HEK293 (cell line): ENCODE data around the gene CACNA2D3.

Experiments used
- CTCF ChIA-PET: fragments of 350-600 bp; formaldehyde crosslinking; extraction: SDS; loops from one replicate; lab custom pipeline; 2021; ENCODE audit warnings: antibody characterized with exemption; lab: Yijun Ruan, JAX
- POLR2A ChIA-PET: fragments of 300-600 bp; formaldehyde crosslinking; extraction: SDS; loops from one replicate; lab custom pipeline; 2020; ENCODE audit warnings: antibody characterized with exemption, inconsistent platforms; lab: Yijun Ruan, JAX
- H3K27ac ChIP-seq: fragments of 200-500 bp; sonication (Bioruptor generic); 2 replicates; pipeline ENCODE4 v1.5.1; 2014; ENCODE audit warnings: low read depth, low read length, control low read depth, inconsistent platforms; ENCODE audit errors: extremely low read depth
- H3K36me3 ChIP-seq, 2 experiments: fragments of 200-500 bp in 1 of 2; sonication (Bioruptor generic) in 1 of 2; 1 replicate in 1 of 2; 2 replicates in 1 of 2; pipeline ENCODE4 v1.5.1; 2014 to 2017; ENCODE audit warnings: inconsistent platforms in 2 of 2, low read length in 2 of 2; ENCODE audit not compliant: control insufficient read depth in 2 of 2, insufficient read depth in 1 of 2
- H3K4me1 ChIP-seq: fragments of 200-500 bp; sonication (Bioruptor generic); 2 replicates; pipeline ENCODE4 v1.5.1; 2014; ENCODE audit warnings: mild to moderate bottlenecking, low read length, inconsistent platforms; ENCODE audit not compliant: control insufficient read depth, insufficient read depth
- H3K4me3 ChIP-seq: 2 replicates; pipeline ENCODE4 v1.5.1; 2011; ENCODE audit warnings: low read depth, mild to moderate bottlenecking, control low read depth, low read length, moderate library complexity
- H3K9me3 ChIP-seq: fragments of 200-500 bp; sonication (Bioruptor generic); 2 replicates; pipeline ENCODE4 v1.5.1; 2014; ENCODE audit warnings: low read depth, low read length, inconsistent platforms; ENCODE audit not compliant: control insufficient read depth, insufficient read depth
- HOXD13 ChIP-seq: sonication (generic); formaldehyde crosslinking; IDR thresholded peaks from 2 replicates; pipeline ENCODE4 v1.8.0; 2022; ENCODE audit warnings: missing genetic modification reagents, borderline replicate concordance
- SP3 ChIP-seq: fragments of 450-650 bp; formaldehyde crosslinking; IDR thresholded peaks from 2 replicates; pipeline ENCODE4 v1.5.1; 2016; ENCODE audit warnings: missing biosample characterization, missing genetic modification characterization
- ZBTB20 ChIP-seq: fragments of 450-650 bp; formaldehyde crosslinking; IDR thresholded peaks from 2 replicates; pipeline ENCODE4 v1.5.1; 2016; ENCODE audit warnings: missing biosample characterization, missing genetic modification characterization
- ZNF112 ChIP-seq: fragments of 450-650 bp; formaldehyde crosslinking; IDR thresholded peaks from 2 replicates; pipeline ENCODE4 v1.5.0; 2017; ENCODE audit warnings: missing biosample characterization, missing genetic modification characterization
- ZNF121 ChIP-seq: fragments of 450-650 bp; formaldehyde crosslinking; IDR thresholded peaks from 2 replicates; pipeline ENCODE4 v1.5.1; 2016; ENCODE audit warnings: missing biosample characterization, missing genetic modification characterization
- ZNF132 ChIP-seq: fragments of 450-650 bp; formaldehyde crosslinking; IDR thresholded peaks from 2 replicates; pipeline ENCODE4 v1.5.1; 2017; ENCODE audit warnings: missing biosample characterization, missing genetic modification characterization, borderline replicate concordance
- ZNF140 ChIP-seq: fragments of 450-650 bp; formaldehyde crosslinking; IDR thresholded peaks from 2 replicates; pipeline ENCODE4 v1.5.1; 2016; ENCODE audit warnings: missing biosample characterization, missing genetic modification characterization
- ZNF184 ChIP-seq: fragments of 450-650 bp; IDR thresholded peaks from 2 replicates; pipeline ENCODE4 v1.5.1; 2018; ENCODE audit warnings: missing biosample characterization, mild to moderate bottlenecking, missing genetic modification characterization
- ZNF19 ChIP-seq: fragments of 450-650 bp; formaldehyde crosslinking; IDR thresholded peaks from 2 replicates; pipeline ENCODE4; 2016; ENCODE audit warnings: missing biosample characterization, missing genetic modification characterization, low read depth
- ZNF311 ChIP-seq: fragments of 450-650 bp; formaldehyde crosslinking; IDR thresholded peaks from 2 replicates; pipeline ENCODE4 v1.5.1; 2017; ENCODE audit warnings: missing biosample characterization, missing genetic modification characterization, borderline replicate concordance
- ZNF366 ChIP-seq: fragments of 450-650 bp; formaldehyde crosslinking; conservative IDR thresholded peaks from 2 replicates; pipeline ENCODE4 v1.5.1; 2016; ENCODE audit warnings: missing biosample characterization, missing genetic modification characterization
- ZNF610 ChIP-seq: fragments of 450-650 bp; formaldehyde crosslinking; IDR thresholded peaks from 2 replicates; pipeline ENCODE4 v1.5.1; 2016; ENCODE audit warnings: missing biosample characterization, missing genetic modification characterization, borderline replicate concordance
- ZNF768 ChIP-seq: fragments of 450-650 bp; formaldehyde crosslinking; IDR thresholded peaks from 2 replicates; pipeline ENCODE4 v1.5.1; 2018; ENCODE audit warnings: missing biosample characterization, mild to moderate bottlenecking, missing genetic modification characterization
- ZSCAN16 ChIP-seq: fragments of 450-650 bp; formaldehyde crosslinking; IDR thresholded peaks from 2 replicates; pipeline ENCODE4 v1.5.1; 2016; ENCODE audit warnings: missing biosample characterization, missing genetic modification characterization
- TF ChIP-seq, protein P1 (sequence below): fragments of 450-650 bp; formaldehyde crosslinking; IDR thresholded peaks from 2 replicates; pipeline ENCODE4 v1.5.1; 2016; ENCODE audit warnings: missing biosample characterization, missing genetic modification characterization
- TF ChIP-seq, protein P2 (sequence below): fragments of 450-650 bp; formaldehyde crosslinking; conservative IDR thresholded peaks from 2 replicates; pipeline ENCODE4 v1.5.1; 2016; ENCODE audit warnings: low read depth, missing biosample characterization, missing genetic modification characterization
- TF ChIP-seq, protein P3 (sequence below): sonication (generic); formaldehyde crosslinking; IDR thresholded peaks from 2 replicates; pipeline ENCODE4 v1.8.1; 2022; ENCODE audit warnings: mild to moderate bottlenecking, moderate library complexity, missing genetic modification reagents
- TF ChIP-seq, protein P4 (sequence below): fragments of 450-650 bp; formaldehyde crosslinking; IDR thresholded peaks from 2 replicates; pipeline ENCODE4 v1.5.1; 2016; ENCODE audit warnings: missing biosample characterization, missing genetic modification characterization
- TF ChIP-seq, protein P5 (sequence below): fragments of 450-650 bp; formaldehyde crosslinking; IDR thresholded peaks from 2 replicates; pipeline ENCODE4 v1.5.1; 2016; ENCODE audit warnings: missing biosample characterization, missing genetic modification characterization, borderline replicate concordance
- TF ChIP-seq, protein P6 (sequence below): fragments of 450-650 bp; formaldehyde crosslinking; IDR thresholded peaks from 2 replicates; pipeline ENCODE4; 2016; ENCODE audit warnings: missing biosample characterization, missing genetic modification characterization

CACNA2D3 gene

DNA sequence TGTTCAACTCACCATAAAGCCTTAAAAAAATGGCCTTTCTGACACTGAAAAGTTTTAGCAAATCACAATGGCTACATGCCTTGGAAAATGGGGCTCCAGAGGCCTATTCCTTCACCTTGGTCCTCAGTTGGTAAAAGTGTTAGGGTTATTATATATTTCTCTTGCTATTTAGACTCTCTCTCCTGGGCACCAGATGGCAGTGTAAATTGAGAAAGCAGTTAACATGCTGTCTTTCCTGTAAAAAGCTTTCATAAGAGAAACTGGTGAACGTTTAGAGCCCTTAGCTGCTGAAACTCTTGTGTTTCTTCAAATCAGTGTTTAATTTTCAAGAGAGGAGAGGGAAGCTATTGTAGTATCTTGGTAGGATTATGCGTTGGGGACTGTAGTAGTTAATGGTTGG is 715.6 kb downstream of the CACNA2D3 start (continued):
- TF ChIP-seq, protein P1, sequence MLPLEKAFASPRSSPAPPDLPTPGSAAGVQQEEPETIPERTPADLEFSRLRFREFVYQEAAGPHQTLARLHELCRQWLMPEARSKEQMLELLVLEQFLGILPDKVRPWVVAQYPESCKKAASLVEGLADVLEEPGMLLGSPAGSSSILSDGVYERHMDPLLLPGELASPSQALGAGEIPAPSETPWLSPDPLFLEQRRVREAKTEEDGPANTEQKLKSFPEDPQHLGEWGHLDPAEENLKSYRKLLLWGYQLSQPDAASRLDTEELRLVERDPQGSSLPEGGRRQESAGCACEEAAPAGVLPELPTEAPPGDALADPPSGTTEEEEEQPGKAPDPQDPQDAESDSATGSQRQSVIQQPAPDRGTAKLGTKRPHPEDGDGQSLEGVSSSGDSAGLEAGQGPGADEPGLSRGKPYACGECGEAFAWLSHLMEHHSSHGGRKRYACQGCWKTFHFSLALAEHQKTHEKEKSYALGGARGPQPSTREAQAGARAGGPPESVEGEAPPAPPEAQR (tag by site-specific recombination): no peak
- TF ChIP-seq ZBTB20 (tag by site-specific recombination) (no peak), ZNF184 (no peak), ZNF610 (no peak), ZSCAN16 (tag by site-specific recombination) (no peak)
- TF ChIP-seq, protein P2, sequence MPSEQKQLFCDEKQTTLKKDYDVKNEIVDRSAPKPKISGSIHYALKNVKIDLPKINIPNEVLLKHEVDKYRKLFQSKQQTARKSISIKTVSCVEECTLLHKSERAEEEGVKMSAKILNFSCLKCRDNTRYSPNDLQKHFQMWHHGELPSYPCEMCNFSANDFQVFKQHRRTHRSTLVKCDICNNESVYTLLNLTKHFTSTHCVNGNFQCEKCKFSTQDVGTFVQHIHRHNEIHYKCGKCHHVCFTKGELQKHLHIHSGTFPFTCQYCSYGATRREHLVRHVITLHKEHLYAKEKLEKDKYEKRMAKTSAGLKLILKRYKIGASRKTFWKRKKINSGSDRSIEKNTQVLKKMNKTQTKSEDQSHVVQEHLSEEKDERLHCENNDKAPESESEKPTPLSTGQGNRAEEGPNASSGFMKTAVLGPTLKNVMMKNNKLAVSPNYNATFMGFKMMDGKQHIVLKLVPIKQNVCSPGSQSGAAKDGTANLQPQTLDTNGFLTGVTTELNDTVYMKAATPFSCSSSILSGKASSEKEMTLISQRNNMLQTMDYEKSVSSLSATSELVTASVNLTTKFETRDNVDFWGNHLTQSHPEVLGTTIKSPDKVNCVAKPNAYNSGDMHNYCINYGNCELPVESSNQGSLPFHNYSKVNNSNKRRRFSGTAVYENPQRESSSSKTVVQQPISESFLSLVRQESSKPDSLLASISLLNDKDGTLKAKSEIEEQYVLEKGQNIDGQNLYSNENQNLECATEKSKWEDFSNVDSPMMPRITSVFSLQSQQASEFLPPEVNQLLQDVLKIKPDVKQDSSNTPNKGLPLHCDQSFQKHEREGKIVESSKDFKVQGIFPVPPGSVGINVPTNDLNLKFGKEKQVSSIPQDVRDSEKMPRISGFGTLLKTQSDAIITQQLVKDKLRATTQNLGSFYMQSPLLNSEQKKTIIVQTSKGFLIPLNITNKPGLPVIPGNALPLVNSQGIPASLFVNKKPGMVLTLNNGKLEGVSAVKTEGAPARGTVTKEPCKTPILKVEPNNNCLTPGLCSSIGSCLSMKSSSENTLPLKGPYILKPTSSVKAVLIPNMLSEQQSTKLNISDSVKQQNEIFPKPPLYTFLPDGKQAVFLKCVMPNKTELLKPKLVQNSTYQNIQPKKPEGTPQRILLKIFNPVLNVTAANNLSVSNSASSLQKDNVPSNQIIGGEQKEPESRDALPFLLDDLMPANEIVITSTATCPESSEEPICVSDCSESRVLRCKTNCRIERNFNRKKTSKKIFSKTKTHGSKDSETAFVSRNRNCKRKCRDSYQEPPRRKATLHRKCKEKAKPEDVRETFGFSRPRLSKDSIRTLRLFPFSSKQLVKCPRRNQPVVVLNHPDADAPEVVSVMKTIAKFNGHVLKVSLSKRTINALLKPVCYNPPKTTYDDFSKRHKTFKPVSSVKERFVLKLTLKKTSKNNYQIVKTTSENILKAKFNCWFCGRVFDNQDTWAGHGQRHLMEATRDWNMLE (tag by site-specific recombination): no peak
- TF ChIP-seq, protein P3, sequence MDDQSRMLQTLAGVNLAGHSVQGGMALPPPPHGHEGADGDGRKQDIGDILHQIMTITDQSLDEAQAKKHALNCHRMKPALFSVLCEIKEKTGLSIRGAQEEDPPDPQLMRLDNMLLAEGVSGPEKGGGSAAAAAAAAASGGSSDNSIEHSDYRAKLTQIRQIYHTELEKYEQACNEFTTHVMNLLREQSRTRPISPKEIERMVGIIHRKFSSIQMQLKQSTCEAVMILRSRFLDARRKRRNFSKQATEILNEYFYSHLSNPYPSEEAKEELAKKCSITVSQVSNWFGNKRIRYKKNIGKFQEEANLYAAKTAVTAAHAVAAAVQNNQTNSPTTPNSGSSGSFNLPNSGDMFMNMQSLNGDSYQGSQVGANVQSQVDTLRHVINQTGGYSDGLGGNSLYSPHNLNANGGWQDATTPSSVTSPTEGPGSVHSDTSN: no peak
- TF ChIP-seq, all 188 proteins: peak for 0

DNA sequence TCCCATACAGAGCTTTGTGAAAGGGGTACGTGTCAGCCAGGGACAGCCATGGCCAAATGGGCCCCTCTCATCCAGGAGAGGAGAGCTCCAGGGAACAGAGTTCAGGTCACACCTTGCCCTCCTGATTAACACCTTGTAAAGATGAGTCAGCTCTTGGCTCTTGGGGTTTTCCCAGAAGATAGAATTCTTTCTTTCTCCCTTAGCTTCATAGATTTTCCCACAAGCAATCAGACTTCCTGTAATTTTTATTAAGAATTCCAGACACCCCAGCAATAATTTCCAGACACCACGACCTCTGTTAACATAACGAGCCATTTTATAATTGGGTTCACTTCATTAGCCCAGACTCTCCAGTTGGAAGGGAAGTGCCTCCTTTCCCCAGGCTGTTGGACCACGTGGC is 719.1 kb downstream of the CACNA2D3 start:
- Histone ChIP-seq H3K4me1 (no peaks in the 10 kb centered on the region), H3K36me3 (no peaks in the 10 kb centered on the region), H3K9me3 (no peaks in the 10 kb centered on the region), H3K27ac (no peak overlapping the region), H3K4me3 (no peak overlapping the region)
- ChIA-PET CTCF (interaction anchor here (1.2 kb wide), 1 partner anchor 11 kb away, joined by 3 read pairs; no protein-coding TSS in a partner anchor), POLR2A (no interaction called here)
- TF ChIP-seq HOXD13 (CRISPR knock-in tag) (no peak), ZNF132 (tag by site-specific recombination) (no peak), ZNF311 (no peak), ZSCAN16 (tag by site-specific recombination) (no peak), ZNF366 (no peak), ZNF140 (tag by site-specific recombination) (no peak), ZNF112 (no peak), SP3 (no peak), ZNF19 (tag by site-specific recombination) (no peak), ZNF768 (no peak), ZNF121 (no peak)
- TF ChIP-seq, protein P4, sequence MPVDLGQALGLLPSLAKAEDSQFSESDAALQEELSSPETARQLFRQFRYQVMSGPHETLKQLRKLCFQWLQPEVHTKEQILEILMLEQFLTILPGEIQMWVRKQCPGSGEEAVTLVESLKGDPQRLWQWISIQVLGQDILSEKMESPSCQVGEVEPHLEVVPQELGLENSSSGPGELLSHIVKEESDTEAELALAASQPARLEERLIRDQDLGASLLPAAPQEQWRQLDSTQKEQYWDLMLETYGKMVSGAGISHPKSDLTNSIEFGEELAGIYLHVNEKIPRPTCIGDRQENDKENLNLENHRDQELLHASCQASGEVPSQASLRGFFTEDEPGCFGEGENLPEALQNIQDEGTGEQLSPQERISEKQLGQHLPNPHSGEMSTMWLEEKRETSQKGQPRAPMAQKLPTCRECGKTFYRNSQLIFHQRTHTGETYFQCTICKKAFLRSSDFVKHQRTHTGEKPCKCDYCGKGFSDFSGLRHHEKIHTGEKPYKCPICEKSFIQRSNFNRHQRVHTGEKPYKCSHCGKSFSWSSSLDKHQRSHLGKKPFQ (tag by site-specific recombination): no peak
- TF ChIP-seq, protein P5, sequence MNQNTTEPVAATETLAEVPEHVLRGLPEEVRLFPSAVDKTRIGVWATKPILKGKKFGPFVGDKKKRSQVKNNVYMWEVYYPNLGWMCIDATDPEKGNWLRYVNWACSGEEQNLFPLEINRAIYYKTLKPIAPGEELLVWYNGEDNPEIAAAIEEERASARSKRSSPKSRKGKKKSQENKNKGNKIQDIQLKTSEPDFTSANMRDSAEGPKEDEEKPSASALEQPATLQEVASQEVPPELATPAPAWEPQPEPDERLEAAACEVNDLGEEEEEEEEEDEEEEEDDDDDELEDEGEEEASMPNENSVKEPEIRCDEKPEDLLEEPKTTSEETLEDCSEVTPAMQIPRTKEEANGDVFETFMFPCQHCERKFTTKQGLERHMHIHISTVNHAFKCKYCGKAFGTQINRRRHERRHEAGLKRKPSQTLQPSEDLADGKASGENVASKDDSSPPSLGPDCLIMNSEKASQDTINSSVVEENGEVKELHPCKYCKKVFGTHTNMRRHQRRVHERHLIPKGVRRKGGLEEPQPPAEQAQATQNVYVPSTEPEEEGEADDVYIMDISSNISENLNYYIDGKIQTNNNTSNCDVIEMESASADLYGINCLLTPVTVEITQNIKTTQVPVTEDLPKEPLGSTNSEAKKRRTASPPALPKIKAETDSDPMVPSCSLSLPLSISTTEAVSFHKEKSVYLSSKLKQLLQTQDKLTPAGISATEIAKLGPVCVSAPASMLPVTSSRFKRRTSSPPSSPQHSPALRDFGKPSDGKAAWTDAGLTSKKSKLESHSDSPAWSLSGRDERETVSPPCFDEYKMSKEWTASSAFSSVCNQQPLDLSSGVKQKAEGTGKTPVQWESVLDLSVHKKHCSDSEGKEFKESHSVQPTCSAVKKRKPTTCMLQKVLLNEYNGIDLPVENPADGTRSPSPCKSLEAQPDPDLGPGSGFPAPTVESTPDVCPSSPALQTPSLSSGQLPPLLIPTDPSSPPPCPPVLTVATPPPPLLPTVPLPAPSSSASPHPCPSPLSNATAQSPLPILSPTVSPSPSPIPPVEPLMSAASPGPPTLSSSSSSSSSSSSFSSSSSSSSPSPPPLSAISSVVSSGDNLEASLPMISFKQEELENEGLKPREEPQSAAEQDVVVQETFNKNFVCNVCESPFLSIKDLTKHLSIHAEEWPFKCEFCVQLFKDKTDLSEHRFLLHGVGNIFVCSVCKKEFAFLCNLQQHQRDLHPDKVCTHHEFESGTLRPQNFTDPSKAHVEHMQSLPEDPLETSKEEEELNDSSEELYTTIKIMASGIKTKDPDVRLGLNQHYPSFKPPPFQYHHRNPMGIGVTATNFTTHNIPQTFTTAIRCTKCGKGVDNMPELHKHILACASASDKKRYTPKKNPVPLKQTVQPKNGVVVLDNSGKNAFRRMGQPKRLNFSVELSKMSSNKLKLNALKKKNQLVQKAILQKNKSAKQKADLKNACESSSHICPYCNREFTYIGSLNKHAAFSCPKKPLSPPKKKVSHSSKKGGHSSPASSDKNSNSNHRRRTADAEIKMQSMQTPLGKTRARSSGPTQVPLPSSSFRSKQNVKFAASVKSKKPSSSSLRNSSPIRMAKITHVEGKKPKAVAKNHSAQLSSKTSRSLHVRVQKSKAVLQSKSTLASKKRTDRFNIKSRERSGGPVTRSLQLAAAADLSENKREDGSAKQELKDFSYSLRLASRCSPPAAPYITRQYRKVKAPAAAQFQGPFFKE (tag by site-specific recombination): no peak
- TF ChIP-seq, protein P6, sequence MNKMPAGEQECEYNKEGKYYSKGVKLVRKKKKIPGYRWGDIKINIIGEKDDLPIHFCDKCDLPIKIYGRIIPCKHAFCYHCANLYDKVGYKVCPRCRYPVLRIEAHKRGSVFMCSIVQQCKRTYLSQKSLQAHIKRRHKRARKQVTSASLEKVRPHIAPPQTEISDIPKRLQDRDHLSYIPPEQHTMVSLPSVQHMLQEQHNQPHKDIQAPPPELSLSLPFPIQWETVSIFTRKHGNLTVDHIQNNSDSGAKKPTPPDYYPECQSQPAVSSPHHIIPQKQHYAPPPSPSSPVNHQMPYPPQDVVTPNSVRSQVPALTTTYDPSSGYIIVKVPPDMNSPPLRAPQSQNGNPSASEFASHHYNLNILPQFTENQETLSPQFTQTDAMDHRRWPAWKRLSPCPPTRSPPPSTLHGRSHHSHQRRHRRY (tag by site-specific recombination): no peak
